Kidney epithelial cell (primary cell): ENCODE measurements around the gene SRCIN1. TPM values are rescaled to one million over a fixed set of nuclear protein-coding genes. Genes with fewer than 3 reads are reported as not detected.
"Not testable (repeated sequence)": the region's sequence is repeated elsewhere in the genome, so short reads cannot be mapped to it uniquely, and the experiment has no call there.

Source experiments
- DNase-seq: peaks from one replicate; pipeline ENCODE4 v3.0.0-alpha.2; 2010; ENCODE audit warnings: low read depth
- H3K27me3 ChIP-seq: 2 replicates; pipeline ENCODE4 v1.6.0; 2011; ENCODE audit warnings: low read length; ENCODE audit not compliant: control insufficient read depth, insufficient read depth
- H3K36me3 ChIP-seq: 2 replicates; pipeline ENCODE4 v1.5.1; 2011; ENCODE audit warnings: low read length; ENCODE audit not compliant: control insufficient read depth, insufficient read depth
- H3K4me3 ChIP-seq: 2 replicates; pipeline ENCODE4 v1.5.1; 2011; ENCODE audit warnings: low read depth, mild to moderate bottlenecking, control low read depth, low read length
- total RNA-seq: library from RNA; depleted of rRNA; stranded (reverse); fragments of >200 nt; gene quantifications from 2 replicates; pipeline ENCODE4 v1.2.3, GENCODE V29; 2015
- TF ChIP-seq, protein P1 (sequence below): IDR thresholded peaks from 2 replicates; pipeline ENCODE4 v1.5.1; 2011; ENCODE audit warnings: mild to moderate bottlenecking, moderate library complexity, low read length, control low read depth, inconsistent platforms; ENCODE audit not compliant: insufficient read depth, poor library complexity, severe bottlenecking

Gene SRCIN1
- total RNA-seq, 1 donor from 2014 or later: 0.84 TPM

DNA sequence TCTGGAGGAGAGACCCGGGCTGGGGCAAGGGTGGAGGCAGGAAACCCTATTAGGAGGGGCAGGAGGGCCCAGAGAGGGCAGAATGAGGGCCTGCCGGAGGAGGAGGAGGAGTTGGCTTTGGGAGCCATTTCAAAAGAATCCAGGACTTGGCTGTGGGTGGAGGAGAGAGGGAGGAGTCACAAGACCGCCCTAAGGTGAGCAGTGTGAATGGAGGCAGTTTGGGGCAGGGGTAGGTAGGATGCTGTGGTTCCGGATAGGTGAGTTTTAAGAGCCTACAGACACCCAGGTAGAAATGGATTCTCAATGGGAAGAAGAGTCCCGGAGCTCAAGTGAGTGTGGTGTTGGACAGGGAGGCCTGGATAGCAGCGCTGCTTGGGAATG is 97.2 kb downstream of the SRCIN1 start:
- no peak for DNase-seq
- TF ChIP-seq, protein P1, sequence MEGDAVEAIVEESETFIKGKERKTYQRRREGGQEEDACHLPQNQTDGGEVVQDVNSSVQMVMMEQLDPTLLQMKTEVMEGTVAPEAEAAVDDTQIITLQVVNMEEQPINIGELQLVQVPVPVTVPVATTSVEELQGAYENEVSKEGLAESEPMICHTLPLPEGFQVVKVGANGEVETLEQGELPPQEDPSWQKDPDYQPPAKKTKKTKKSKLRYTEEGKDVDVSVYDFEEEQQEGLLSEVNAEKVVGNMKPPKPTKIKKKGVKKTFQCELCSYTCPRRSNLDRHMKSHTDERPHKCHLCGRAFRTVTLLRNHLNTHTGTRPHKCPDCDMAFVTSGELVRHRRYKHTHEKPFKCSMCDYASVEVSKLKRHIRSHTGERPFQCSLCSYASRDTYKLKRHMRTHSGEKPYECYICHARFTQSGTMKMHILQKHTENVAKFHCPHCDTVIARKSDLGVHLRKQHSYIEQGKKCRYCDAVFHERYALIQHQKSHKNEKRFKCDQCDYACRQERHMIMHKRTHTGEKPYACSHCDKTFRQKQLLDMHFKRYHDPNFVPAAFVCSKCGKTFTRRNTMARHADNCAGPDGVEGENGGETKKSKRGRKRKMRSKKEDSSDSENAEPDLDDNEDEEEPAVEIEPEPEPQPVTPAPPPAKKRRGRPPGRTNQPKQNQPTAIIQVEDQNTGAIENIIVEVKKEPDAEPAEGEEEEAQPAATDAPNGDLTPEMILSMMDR: no peak
- Histone ChIP-seq H3K4me3 (no peak overlapping the region), H3K27me3 (peaks cover 4% of the 10 kb centered on the region), H3K36me3 (peaks cover 3% of the 10 kb centered on the region)

GRCh38 chr17:38507921-38508569 is 97.7 kb downstream of the SRCIN1 start:
- H3K36me3 ChIP-seq: peaks cover 3% of the 10 kb centered on the region
- TF ChIP-seq, protein P1: no peak
- no peak for DNase-seq
- no peak overlapping the region for H3K4me3 ChIP-seq
- H3K27me3 ChIP-seq: peaks cover 4% of the 10 kb centered on the region

- Histone ChIP-seq H3K36me3 (peaks cover 3% of the 10 kb centered on the region), H3K27me3 (peaks cover 4% of the 10 kb centered on the region), H3K4me3 (no peak overlapping the region)
- no peak for DNase-seq
- TF ChIP-seq, protein P1: no peak
Observed at GRCh38 chr17:38507436-38507835, 98.3 kb downstream of the SRCIN1 start.

DNA sequence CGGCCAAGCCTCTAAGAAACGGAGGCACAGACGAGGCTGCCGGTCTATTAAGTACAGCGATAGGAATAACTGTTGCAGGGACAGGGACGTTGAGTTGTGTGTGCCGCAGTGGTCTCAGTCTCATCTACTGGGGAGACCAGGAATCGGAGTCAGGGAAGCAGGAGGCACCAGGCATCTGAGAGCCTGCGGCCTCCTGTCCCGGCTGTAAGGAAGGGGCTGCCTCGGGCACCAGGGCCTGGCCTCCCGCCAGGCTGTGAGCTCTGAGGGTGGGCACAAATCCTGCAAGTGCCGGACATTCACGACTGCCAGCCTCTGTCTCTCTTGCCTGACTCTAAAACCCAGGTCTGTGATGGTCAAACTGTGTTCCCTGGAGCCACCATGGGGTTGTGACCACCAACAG is 101.5 kb downstream of the SRCIN1 start:
- no peak for DNase-seq
- TF ChIP-seq, protein P1: no peak
- H3K4me3 ChIP-seq: no peak overlapping the region
- H3K27me3 ChIP-seq: no peaks in the 10 kb centered on the region
- H3K36me3 ChIP-seq: peaks cover 3% of the 10 kb centered on the region

- not testable (repeated sequence) for H3K4me3 ChIP-seq, DNase-seq, H3K27me3 ChIP-seq, H3K36me3 ChIP-seq
Observed at GRCh38 chr17:38503286-38503913, 102.4 kb downstream of the SRCIN1 start.

DNA sequence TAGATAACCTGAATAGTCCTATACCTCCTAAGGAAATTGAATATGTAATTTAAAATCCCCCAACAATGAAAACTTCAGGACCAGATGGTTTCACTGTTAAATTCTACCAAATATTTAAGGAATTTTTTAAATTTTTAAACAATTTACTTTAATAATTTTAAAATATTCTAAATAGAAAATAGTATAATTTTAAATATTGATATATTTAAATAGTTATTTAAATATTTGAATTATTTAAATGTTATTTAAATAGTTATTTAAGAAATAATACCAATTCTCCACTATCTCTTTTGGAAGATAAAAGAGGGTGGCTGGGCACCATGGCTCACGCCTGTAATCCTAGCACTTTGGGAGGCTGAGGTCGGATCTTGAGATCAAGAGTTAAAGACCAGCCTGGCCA is 104.0 kb downstream of the SRCIN1 start:
- not testable (repeated sequence) for H3K36me3 ChIP-seq, H3K27me3 ChIP-seq, H3K4me3 ChIP-seq, DNase-seq

- not testable (repeated sequence) for H3K27me3 ChIP-seq, DNase-seq, H3K36me3 ChIP-seq, H3K4me3 ChIP-seq
Observed at GRCh38 chr17:38499230-38499629, 106.5 kb downstream of the SRCIN1 start.
